Renal cortex interstitium (tissue), 11 donors: ENCODE measurements around the gene MXRA7. TPM values are rescaled to one million over a fixed set of nuclear protein-coding genes. Genes with fewer than 3 reads are reported as not detected.
A peak's percentile ranks its signal among the peaks of the same experiment; 100 is the strongest.
"Not testable (repeated sequence)": the region's sequence is repeated elsewhere in the genome, so short reads cannot be mapped to it uniquely, and the experiment has no call there.

Experiments
- DNase-seq, 11 donors: peaks; one replicate each; pipeline ENCODE4 v3.0.0-alpha.2; 2013; ENCODE audit warnings: low read depth in 9 of 11, low spot score in 4 of 11; ENCODE audit errors: extremely low read depth in 1 of 11
- polyA plus RNA-seq, 3 donors: library from polyadenylated mRNA; unstranded; fragments of 120-200 nt; gene quantifications; one replicate each; pipeline ENCODE4 v1.2.1, GENCODE V29; 2013; ENCODE audit not compliant: insufficient read length in 3 of 3

MXRA7 gene
- polyA plus RNA-seq, 3 donors = 102 to 112 (median 106) TPM

- peak; percentile 81 to 93 (median 92) for DNase-seq
Observed at GRCh38 chr17:76737676-76738467, 27.1 kb upstream of the MXRA7 start, which contains the start of gene MFSD11. Gene MFSD11 (plus strand): TSS chr17:76738119. CDS start chr17:76738353, 234 bp downstream.

- peak; percentile 90 to 99 (median 97) for DNase-seq
Observed at GRCh38 chr17:76737082-76737675, 26.4 kb upstream of the MXRA7 start, which contains the start of gene SRSF2. Gene SRSF2 (minus strand): TSS chr17:76737331. CDS start chr17:76737160, 171 bp downstream.

- peak in 4 of 11 donors; percentile 24 to 67 (median 56) for DNase-seq
Observed at GRCh38 chr17:76736349-76737081, 25.8 kb upstream of the MXRA7 start.

GRCh38 chr17:76735586-76736348 is 25.0 kb upstream of the MXRA7 start:
- no peak for DNase-seq

- DNase-seq = no peak
Observed at GRCh38 chr17:76735006-76735405, 24.2 kb upstream of the MXRA7 start.

- DNase-seq = no peak
Observed at GRCh38 chr17:76734080-76734840, 23.5 kb upstream of the MXRA7 start.

GRCh38 chr17:76733618-76733957 is 22.8 kb upstream of the MXRA7 start:
- no peak for DNase-seq

GRCh38 chr17:76732734-76733617 is 22.2 kb upstream of the MXRA7 start:
- DNase-seq = no peak

GRCh38 chr17:76731800-76732733 is 21.3 kb upstream of the MXRA7 start:
- not testable (repeated sequence) for DNase-seq

GRCh38 chr17:76727745-76728456 is 17.1 kb upstream of the MXRA7 start:
- DNase-seq = no peak

GRCh38 chr17:76726776-76727718 is 16.3 kb upstream of the MXRA7 start, which contains the start of gene METTL23:
Gene METTL23 (plus strand): TSS chr17:76726839. CDS start chr17:76729711, 2,872 bp downstream.
- DNase-seq = peak in 1 of 11 donors; percentile 75

- DNase-seq = peak in 10 of 11 donors; percentile 78 to 95 (median 91)
Observed at GRCh38 chr17:76726231-76726775, 15.5 kb upstream of the MXRA7 start, which contains the start of gene JMJD6. Gene JMJD6 (minus strand): TSS chr17:76726606. CDS start chr17:76726475, 131 bp downstream.

GRCh38 chr17:76725580-76726230 is 14.9 kb upstream of the MXRA7 start:
- DNase-seq = no peak

- DNase-seq = no peak
Observed at GRCh38 chr17:76723812-76724211, 13.0 kb upstream of the MXRA7 start.
